CD4-positive, CD25-positive, alpha-beta regulatory T cell (primary cell): ENCODE results near the gene TENM4. TPM values are rescaled to one million over a fixed set of nuclear protein-coding genes. Genes with fewer than 3 reads are reported as not detected.
A peak's percentile ranks its signal among the peaks of the same experiment; 100 is the strongest.

Source experiments
- ATAC-seq, 2 donors: fragments of 150-1000 bp; cut with Tn5 transposase; one replicate each; pipeline ENCODE4 v1.10.0; 2021; ENCODE audit warnings: low read depth in 2 of 2, moderate number of reproducible peaks in 2 of 2, moderate library complexity in 1 of 2
- DNase-seq, 3 donors: peaks; one replicate each; pipeline versions ENCODE4 v3.0.0 to v3.0.0-alpha.2; 2012 to 2022; ENCODE audit warnings: mixed read lengths in 1 of 3
- H3K27ac ChIP-seq: one replicate; pipeline ENCODE4 v1.7.0; 2013; ENCODE audit warnings: mild to moderate bottlenecking, low read length; ENCODE audit not compliant: insufficient read depth, poor library complexity, severe bottlenecking
- H3K27me3 ChIP-seq: one replicate; pipeline ENCODE4 v1.7.0; 2013; ENCODE audit warnings: low read length; ENCODE audit not compliant: control insufficient read depth, insufficient read depth
- H3K36me3 ChIP-seq: one replicate; pipeline ENCODE4 v1.7.0; 2013; ENCODE audit warnings: mild to moderate bottlenecking, low read length, moderate library complexity; ENCODE audit not compliant: control insufficient read depth, insufficient read depth
- H3K4me1 ChIP-seq: 2 replicates; pipeline ENCODE4 v1.7.0; 2013; ENCODE audit warnings: mild to moderate bottlenecking, low read length; ENCODE audit not compliant: insufficient read depth, control insufficient read depth, poor library complexity, severe bottlenecking
- H3K4me3 ChIP-seq: one replicate; pipeline ENCODE4 v1.7.0; 2013; ENCODE audit warnings: low read depth, mild to moderate bottlenecking, low read length, moderate library complexity
- H3K9me3 ChIP-seq, 2 experiments: 1 replicate in 1 of 2; 2 replicates in 1 of 2; pipeline ENCODE4 v1.7.0; 2013; ENCODE audit warnings: low read length in 2 of 2, mild to moderate bottlenecking in 1 of 2, moderate library complexity in 1 of 2; ENCODE audit not compliant: control insufficient read depth in 2 of 2
- H3K27ac Mint-ChIP-seq, 3 donors: one replicate each; pipeline ENCODE4 v1.8.0; 2020 to 2022; ENCODE audit warnings: mild to moderate bottlenecking in 3 of 3, mixed read lengths in 3 of 3, moderate library complexity in 2 of 3
- H3K27me3 Mint-ChIP-seq: one replicate; pipeline ENCODE4 v1.8.0; 2022; ENCODE audit warnings: mild to moderate bottlenecking, mixed read lengths
- H3K36me3 Mint-ChIP-seq: one replicate; pipeline ENCODE4 v1.8.0; 2020; ENCODE audit warnings: mixed read lengths
- H3K4me1 Mint-ChIP-seq, 4 donors: one replicate each; pipeline ENCODE4 v1.8.0; 2020 to 2022; ENCODE audit warnings: mixed read lengths in 4 of 4, mild to moderate bottlenecking in 1 of 4
- H3K4me3 Mint-ChIP-seq, 4 donors: one replicate each; pipeline ENCODE4 v1.8.0; 2020 to 2022; ENCODE audit warnings: mild to moderate bottlenecking in 4 of 4, mixed read lengths in 4 of 4, moderate library complexity in 3 of 4
- H3K9me3 Mint-ChIP-seq, 7 donors: one replicate each; pipeline ENCODE4 v1.8.0; 2020 to 2022; ENCODE audit warnings: mixed read lengths in 7 of 7, mild to moderate bottlenecking in 3 of 7, moderate library complexity in 2 of 7
- polyA plus RNA-seq, 4 donors: library from polyadenylated mRNA; unstranded; fragments of 300-500 nt; fragmentation: Illumina TruSeq; gene quantifications; one replicate each; pipeline ENCODE4 v1.2.3, GENCODE V29; 2021
- total RNA-seq: library from RNA; stranded (reverse); gene quantifications from one replicate; pipeline ENCODE4 v1.2.3, GENCODE V29; 2022

The TENM4 gene
- total and polyA plus RNA-seq, 5 donors from 2014 or later = 0.02 TPM; not detected in 4

DNA sequence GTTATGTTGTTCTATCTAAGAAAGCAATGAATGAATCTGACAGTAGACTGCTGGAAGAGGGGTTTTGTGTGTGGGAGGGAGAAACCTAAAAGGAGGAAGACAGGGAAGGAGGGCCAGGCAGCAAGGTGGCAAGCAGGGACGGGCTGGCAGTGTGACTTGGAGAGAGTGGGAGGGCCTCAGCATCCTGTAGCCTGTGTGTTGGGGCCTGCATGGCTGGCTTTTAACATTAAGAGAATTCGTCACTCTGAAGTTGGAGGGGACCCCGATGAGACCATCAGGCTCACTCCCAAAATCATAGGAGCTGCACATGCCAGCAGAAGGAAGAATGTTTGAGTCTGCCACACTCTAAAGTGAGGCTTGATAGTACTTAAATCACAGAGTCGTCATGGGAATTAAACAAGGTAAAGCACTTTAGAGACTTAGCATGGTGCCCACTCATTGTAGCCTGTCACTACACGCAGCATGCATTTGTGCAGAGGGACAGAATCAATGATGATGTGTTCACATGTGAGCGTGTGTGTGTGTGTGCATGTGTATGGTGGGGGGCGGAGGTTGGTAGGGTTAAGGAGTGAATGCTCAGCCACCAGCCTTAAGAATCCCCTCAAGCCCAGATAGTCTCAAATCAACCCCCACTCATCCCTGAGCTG, 199.5 kb downstream of the TENM4 start:
- Mint-ChIP-seq H3K27me3 (peaks cover 4% of the 10 kb centered on the region), H3K4me3 (no peak overlapping the region), H3K9me3 (peaks cover 0 to 1% (median 0%) of the 10 kb centered on the region in 7 donors), H3K4me1 (no peaks in the 10 kb centered on the region), H3K27ac (peak overlapping the region in 1 of 3 donors; percentile 77), H3K36me3 (no peaks in the 10 kb centered on the region)
- H3K4me3 ChIP-seq = no peak overlapping the region
- ATAC-seq (no peak), DNase-seq (no peak)
- no peaks in the 10 kb centered on the region for H3K4me1 ChIP-seq
- H3K9me3 ChIP-seq = no peaks in the 10 kb centered on the region
- no peak overlapping the region for H3K27ac ChIP-seq
- no peaks in the 10 kb centered on the region for H3K36me3 ChIP-seq
- H3K27me3 ChIP-seq = no peaks in the 10 kb centered on the region

DNA sequence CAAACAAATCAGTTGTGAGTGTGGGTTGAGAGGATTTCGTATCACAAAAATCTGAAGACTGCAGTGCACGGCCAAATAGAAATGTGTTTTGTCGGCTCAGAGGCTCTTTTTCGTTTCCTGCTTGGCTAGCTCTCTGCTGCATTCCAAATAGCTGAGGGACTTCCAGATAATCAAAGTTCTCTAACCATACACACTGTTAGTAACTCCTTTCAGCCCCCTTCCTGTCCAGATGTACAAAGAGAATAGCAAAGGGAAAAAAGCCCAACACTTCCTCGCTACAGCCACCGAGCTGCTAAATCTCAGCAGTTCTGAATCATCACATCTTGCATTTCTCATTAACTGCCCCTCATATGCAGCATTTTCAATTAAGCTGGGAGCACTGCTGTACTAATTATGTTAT, 203.1 kb downstream of the TENM4 start:
- Histone ChIP-seq H3K36me3 (no peaks in the 10 kb centered on the region), H3K27me3 (no peaks in the 10 kb centered on the region), H3K4me1 (no peaks in the 10 kb centered on the region), H3K4me3 (no peak overlapping the region), H3K27ac (no peak overlapping the region), H3K9me3 (no peaks in the 10 kb centered on the region)
- DNase-seq = no peak
- no peak overlapping the region for H3K27ac Mint-ChIP-seq
- no peak for ATAC-seq
- H3K27me3 Mint-ChIP-seq = peaks cover 4% of the 10 kb centered on the region
- H3K9me3 Mint-ChIP-seq = peaks cover 0 to 2% (median 0%) of the 10 kb centered on the region in 7 donors
- H3K4me1 Mint-ChIP-seq = no peaks in the 10 kb centered on the region
- no peaks in the 10 kb centered on the region for H3K36me3 Mint-ChIP-seq
- no peak overlapping the region for H3K4me3 Mint-ChIP-seq

DNA sequence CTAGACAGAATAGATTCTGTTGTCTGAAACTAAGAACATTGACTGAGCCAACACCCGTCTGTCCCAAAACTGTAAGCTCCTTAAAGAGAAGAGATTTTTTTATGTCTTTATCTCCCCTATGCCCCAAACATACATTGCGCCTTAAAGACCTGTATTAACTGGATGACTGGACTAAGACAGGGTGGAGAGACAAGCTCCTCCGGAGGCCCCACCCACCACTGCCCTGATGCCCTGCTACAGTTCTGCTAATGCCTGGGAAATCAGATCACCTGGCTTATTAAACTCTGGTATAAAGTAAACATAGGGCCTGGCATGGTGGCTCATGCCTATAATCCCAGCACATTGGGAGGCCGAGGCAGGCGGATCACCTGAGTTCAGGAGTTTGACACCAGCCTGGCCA, 203.7 kb downstream of the TENM4 start:
- no peaks in the 10 kb centered on the region for H3K36me3 Mint-ChIP-seq
- Histone ChIP-seq H3K27me3 (no peaks in the 10 kb centered on the region), H3K4me1 (no peaks in the 10 kb centered on the region), H3K4me3 (no peak overlapping the region), H3K36me3 (no peaks in the 10 kb centered on the region), H3K9me3 (no peaks in the 10 kb centered on the region), H3K27ac (no peak overlapping the region)
- H3K27me3 Mint-ChIP-seq = peaks cover 4% of the 10 kb centered on the region
- no peak overlapping the region for H3K4me3 Mint-ChIP-seq
- H3K27ac Mint-ChIP-seq = no peak overlapping the region
- ATAC-seq (no peak), DNase-seq (no peak)
- H3K9me3 Mint-ChIP-seq = peaks cover 0 to 2% (median 0%) of the 10 kb centered on the region in 7 donors
- H3K4me1 Mint-ChIP-seq = no peaks in the 10 kb centered on the region

- Mint-ChIP-seq H3K27me3 (peaks cover 4% of the 10 kb centered on the region), H3K4me3 (no peak overlapping the region), H3K9me3 (peaks cover 0 to 2% (median 0%) of the 10 kb centered on the region in 7 donors), H3K36me3 (no peaks in the 10 kb centered on the region), H3K27ac (no peak overlapping the region), H3K4me1 (no peaks in the 10 kb centered on the region)
- H3K9me3 ChIP-seq = no peaks in the 10 kb centered on the region
- H3K4me1 ChIP-seq = no peaks in the 10 kb centered on the region
- H3K27ac ChIP-seq = no peak overlapping the region
- ATAC-seq (no peak), DNase-seq (no peak)
- H3K36me3 ChIP-seq = no peaks in the 10 kb centered on the region
- no peak overlapping the region for H3K4me3 ChIP-seq
- H3K27me3 ChIP-seq = no peaks in the 10 kb centered on the region
Observed at GRCh38 chr11:79236541-79236971, 204.3 kb downstream of the TENM4 start.

GRCh38 chr11:79235696-79236095, 205.1 kb downstream of the TENM4 start:
- no peak overlapping the region for H3K4me3 ChIP-seq
- Mint-ChIP-seq H3K36me3 (no peaks in the 10 kb centered on the region), H3K27ac (no peak overlapping the region), H3K27me3 (no peaks in the 10 kb centered on the region), H3K9me3 (peaks cover 0 to 2% (median 0%) of the 10 kb centered on the region in 7 donors), H3K4me3 (no peak overlapping the region), H3K4me1 (no peaks in the 10 kb centered on the region)
- H3K27ac ChIP-seq = no peak overlapping the region
- no peaks in the 10 kb centered on the region for H3K36me3 ChIP-seq
- no peaks in the 10 kb centered on the region for H3K27me3 ChIP-seq
- ATAC-seq = no peak
- H3K9me3 ChIP-seq = no peaks in the 10 kb centered on the region
- H3K4me1 ChIP-seq = no peaks in the 10 kb centered on the region
- no peak for DNase-seq

DNA sequence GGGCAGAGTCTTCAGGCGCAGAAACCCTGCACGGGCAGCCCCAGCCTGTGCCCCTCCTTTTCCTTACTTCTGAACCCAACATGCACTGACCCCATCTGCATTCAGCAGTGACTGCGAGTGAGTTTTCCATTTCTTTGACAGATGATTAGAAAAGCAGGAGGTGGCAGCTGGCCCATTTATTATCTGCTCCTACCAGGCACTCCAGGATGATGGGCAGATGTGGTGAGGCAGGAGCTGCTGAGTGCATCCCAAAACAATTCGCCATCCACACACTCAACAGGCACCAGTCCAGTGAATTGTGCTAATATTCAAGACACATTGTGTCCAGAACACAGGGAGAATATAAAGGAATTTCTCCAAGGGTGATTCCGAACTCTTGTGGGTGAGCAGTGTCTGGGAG, 208.5 kb downstream of the TENM4 start:
- H3K4me3 ChIP-seq = no peak overlapping the region
- no peaks in the 10 kb centered on the region for H3K27me3 Mint-ChIP-seq
- peaks cover 0 to 2% (median 0%) of the 10 kb centered on the region in 7 donors for H3K9me3 Mint-ChIP-seq
- no peaks in the 10 kb centered on the region for H3K4me1 Mint-ChIP-seq
- H3K27ac ChIP-seq = no peak overlapping the region
- no peak for DNase-seq
- no peaks in the 10 kb centered on the region for H3K27me3 ChIP-seq
- H3K4me3 Mint-ChIP-seq = no peak overlapping the region
- H3K36me3 Mint-ChIP-seq = no peaks in the 10 kb centered on the region
- no peaks in the 10 kb centered on the region for H3K36me3 ChIP-seq
- H3K4me1 ChIP-seq = no peaks in the 10 kb centered on the region
- no peak for ATAC-seq
- H3K9me3 ChIP-seq = no peaks in the 10 kb centered on the region
- no peak overlapping the region for H3K27ac Mint-ChIP-seq

- Mint-ChIP-seq H3K4me1 (no peaks in the 10 kb centered on the region), H3K36me3 (no peaks in the 10 kb centered on the region), H3K27me3 (no peaks in the 10 kb centered on the region), H3K27ac (peak overlapping the region in 1 of 3 donors; percentile 1), H3K4me3 (no peak overlapping the region), H3K9me3 (peaks cover 0 to 2% (median 0%) of the 10 kb centered on the region in 7 donors)
- H3K27ac ChIP-seq = no peak overlapping the region
- ATAC-seq (no peak), DNase-seq (no peak)
- no peak overlapping the region for H3K4me3 ChIP-seq
- H3K27me3 ChIP-seq = no peaks in the 10 kb centered on the region
- H3K4me1 ChIP-seq = no peaks in the 10 kb centered on the region
- no peaks in the 10 kb centered on the region for H3K36me3 ChIP-seq
- no peaks in the 10 kb centered on the region for H3K9me3 ChIP-seq
Observed at GRCh38 chr11:79229047-79229446, 211.8 kb downstream of the TENM4 start.
